ENCODE data around the gene SRCAP. TPM values are rescaled to one million over a fixed set of nuclear protein-coding genes. Genes with fewer than 3 reads are reported as not detected.

Gene SRCAP
- total RNA-seq, 1 donor from 2014 or later, result 66.6 TPM

DNA sequence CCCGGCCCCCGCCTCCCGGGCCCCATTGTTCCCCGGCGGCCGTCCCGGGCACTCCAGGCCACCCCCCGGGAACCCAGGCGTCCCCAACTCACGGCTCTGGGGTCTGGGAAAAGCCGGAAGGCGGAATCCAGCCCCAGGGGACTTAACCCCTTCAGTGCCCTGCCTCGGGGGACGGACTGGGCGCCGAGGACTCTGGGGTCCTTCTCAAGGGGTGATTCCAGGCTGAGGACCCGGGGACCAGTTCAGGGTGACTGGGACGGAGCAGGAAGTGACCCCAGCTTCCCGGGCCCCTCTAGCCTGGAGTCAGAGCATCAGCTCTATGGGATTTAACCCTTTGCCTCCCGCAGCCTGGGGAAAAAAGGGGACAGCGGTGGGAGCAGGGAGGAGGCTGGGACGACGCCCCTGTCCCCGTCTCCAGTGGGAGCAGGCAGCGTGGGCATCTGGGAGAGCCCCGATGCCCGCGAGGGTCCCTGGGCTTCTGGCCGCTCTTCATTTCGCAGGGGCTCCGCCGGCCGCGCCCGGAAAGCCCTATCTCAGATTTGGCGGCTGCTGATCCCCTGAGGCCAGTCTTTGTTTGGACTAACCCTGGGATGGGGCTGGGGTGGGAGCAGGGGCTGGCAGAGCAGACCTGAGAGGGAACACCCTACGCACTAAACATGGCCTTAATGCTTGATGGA is 88.1 kb downstream of the SRCAP start, which contains the start of gene ZNF629:
TSS of gene ZNF629 (minus strand) at position 270 of the 677 bp plus-strand sequence. CDS start 2,723 bp downstream, outside the sequence.
- intact Hi-C loops (cut with DNase I), result no loop called here
- Histone ChIP-seq H3K27me3 (no peaks in the 10 kb centered on the region), H3K4me1 (peaks cover 8% of the 10 kb centered on the region), H3K36me3 (peaks cover 11% of the 10 kb centered on the region), H3K4me3 (peak within 1 kb of the TSS; percentile 92), H3K27ac (peak within 1 kb of the TSS; percentile 92), H3K9me3 (no peaks in the 10 kb centered on the region)
- DNase-seq, result peak; percentile 83
- TF ChIP-seq, protein P1, sequence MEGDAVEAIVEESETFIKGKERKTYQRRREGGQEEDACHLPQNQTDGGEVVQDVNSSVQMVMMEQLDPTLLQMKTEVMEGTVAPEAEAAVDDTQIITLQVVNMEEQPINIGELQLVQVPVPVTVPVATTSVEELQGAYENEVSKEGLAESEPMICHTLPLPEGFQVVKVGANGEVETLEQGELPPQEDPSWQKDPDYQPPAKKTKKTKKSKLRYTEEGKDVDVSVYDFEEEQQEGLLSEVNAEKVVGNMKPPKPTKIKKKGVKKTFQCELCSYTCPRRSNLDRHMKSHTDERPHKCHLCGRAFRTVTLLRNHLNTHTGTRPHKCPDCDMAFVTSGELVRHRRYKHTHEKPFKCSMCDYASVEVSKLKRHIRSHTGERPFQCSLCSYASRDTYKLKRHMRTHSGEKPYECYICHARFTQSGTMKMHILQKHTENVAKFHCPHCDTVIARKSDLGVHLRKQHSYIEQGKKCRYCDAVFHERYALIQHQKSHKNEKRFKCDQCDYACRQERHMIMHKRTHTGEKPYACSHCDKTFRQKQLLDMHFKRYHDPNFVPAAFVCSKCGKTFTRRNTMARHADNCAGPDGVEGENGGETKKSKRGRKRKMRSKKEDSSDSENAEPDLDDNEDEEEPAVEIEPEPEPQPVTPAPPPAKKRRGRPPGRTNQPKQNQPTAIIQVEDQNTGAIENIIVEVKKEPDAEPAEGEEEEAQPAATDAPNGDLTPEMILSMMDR (IDR thresholded peaks at IDR 0.05), result no peak
- peak; percentile 89 for ATAC-seq

DNA sequence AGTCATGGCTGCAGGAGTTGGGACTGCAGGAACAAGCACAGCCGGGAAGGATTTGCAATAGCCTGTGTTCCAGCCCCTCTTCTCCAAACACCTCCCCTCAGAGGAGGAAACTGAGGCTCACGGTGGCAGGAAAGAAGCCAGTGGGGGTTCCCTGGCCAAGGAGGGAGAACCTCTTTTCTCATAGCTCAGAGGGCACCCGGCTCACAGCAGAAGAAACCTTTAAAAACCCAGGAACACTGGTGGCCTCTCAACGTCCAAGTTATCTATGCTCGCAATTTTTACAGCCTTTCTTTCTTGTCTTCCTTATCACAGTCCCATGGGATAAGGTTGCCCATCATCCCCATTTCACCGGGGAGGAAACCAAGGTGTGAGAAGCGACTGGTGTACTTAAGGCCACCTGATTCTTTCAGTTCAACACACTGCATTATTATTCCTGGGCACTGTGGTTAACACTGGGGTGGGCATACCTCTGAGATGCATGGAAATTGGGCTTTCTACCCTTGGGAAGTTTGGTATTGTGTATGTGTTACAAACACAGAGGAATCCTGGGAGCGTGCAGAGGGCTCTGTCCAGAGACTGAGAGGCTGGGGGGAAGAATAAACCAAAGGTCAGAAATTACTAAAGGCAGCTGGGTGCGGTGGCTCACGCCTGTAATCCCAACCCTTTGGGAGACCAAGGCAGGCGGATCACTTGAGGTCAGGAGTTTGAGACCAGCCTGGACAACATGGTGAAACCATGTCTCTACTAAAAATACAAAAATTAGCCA is 88.8 kb downstream of the SRCAP start:
- H3K27me3 ChIP-seq, result no peaks in the 10 kb centered on the region
- ATAC-seq, result no peak
- peak overlapping the region; percentile 92 for H3K4me3 ChIP-seq
- H3K9me3 ChIP-seq, result no peaks in the 10 kb centered on the region
- intact Hi-C loops (cut with DNase I), result no loop called here
- peaks cover 4% of the 10 kb centered on the region for H3K36me3 ChIP-seq
- peak overlapping the region; percentile 92 for H3K27ac ChIP-seq
- DNase-seq, result no peak
- TF ChIP-seq, protein P1 (IDR thresholded peaks at IDR 0.05), result no peak
- peaks cover 8% of the 10 kb centered on the region for H3K4me1 ChIP-seq

Other genes with a start within 250 kb of the SRCAP start
- 62.8 TPM for gene ITGAL, start 226.4 kb upstream of the SRCAP start, total RNA-seq
- 25.8 TPM for gene ZNF768, start 172.6 kb upstream of the SRCAP start, total RNA-seq
- gene ZNF747, start 164.3 kb upstream of the SRCAP start, total RNA-seq, result 11.5 TPM
- gene ZNF764, start 140.8 kb upstream of the SRCAP start, total RNA-seq, result 10.6 TPM
- gene ZNF688, start 127.5 kb upstream of the SRCAP start, total RNA-seq, result 13.1 TPM
- 16.3 TPM for gene ZNF785, start 113.5 kb upstream of the SRCAP start, total RNA-seq
- gene ZNF689, start 88.8 kb upstream of the SRCAP start, total RNA-seq, result 7.2 TPM
- 48.2 TPM for gene PRR14, start 48.2 kb upstream of the SRCAP start, total RNA-seq
- gene FBRS, start 40.7 kb upstream of the SRCAP start, total RNA-seq, result 65.0 TPM
- gene PHKG2, start 49.3 kb downstream of the SRCAP start, total RNA-seq, result 26.0 TPM
- gene CFAP119, start 62.9 kb downstream of the SRCAP start, total RNA-seq, result 5.5 TPM
- gene RNF40, start 63.2 kb downstream of the SRCAP start, total RNA-seq, result 93.6 TPM
- 13.3 TPM for gene ZNF629, start 88.0 kb downstream of the SRCAP start, total RNA-seq
- 25.3 TPM for gene BCL7C, start 194.9 kb downstream of the SRCAP start, total RNA-seq
- gene CTF1, start 197.4 kb downstream of the SRCAP start, total RNA-seq, result 9.3 TPM
- gene FBXL19, start 224.4 kb downstream of the SRCAP start, total RNA-seq, result 13.4 TPM
- gene ORAI3, start 249.9 kb downstream of the SRCAP start, total RNA-seq, result 19.5 TPM